ENCODE results near the gene CES3. TPM values are rescaled to one million over a fixed set of nuclear protein-coding genes. Genes with fewer than 3 reads are reported as not detected.

Gene CES3, protein sequence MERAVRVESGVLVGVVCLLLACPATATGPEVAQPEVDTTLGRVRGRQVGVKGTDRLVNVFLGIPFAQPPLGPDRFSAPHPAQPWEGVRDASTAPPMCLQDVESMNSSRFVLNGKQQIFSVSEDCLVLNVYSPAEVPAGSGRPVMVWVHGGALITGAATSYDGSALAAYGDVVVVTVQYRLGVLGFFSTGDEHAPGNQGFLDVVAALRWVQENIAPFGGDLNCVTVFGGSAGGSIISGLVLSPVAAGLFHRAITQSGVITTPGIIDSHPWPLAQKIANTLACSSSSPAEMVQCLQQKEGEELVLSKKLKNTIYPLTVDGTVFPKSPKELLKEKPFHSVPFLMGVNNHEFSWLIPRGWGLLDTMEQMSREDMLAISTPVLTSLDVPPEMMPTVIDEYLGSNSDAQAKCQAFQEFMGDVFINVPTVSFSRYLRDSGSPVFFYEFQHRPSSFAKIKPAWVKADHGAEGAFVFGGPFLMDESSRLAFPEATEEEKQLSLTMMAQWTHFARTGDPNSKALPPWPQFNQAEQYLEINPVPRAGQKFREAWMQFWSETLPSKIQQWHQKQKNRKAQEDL
- total RNA-seq (ENCODE audit: low replicate concordance), result under 0.01 and 0.38 TPM in 2 replicates

GRCh38 chr16:66961065-66961744, at the start of gene CES3:
Gene CES3 (plus strand): TSS chr16:66961266. CDS start chr16:66961308, 42 bp downstream.

DNA sequence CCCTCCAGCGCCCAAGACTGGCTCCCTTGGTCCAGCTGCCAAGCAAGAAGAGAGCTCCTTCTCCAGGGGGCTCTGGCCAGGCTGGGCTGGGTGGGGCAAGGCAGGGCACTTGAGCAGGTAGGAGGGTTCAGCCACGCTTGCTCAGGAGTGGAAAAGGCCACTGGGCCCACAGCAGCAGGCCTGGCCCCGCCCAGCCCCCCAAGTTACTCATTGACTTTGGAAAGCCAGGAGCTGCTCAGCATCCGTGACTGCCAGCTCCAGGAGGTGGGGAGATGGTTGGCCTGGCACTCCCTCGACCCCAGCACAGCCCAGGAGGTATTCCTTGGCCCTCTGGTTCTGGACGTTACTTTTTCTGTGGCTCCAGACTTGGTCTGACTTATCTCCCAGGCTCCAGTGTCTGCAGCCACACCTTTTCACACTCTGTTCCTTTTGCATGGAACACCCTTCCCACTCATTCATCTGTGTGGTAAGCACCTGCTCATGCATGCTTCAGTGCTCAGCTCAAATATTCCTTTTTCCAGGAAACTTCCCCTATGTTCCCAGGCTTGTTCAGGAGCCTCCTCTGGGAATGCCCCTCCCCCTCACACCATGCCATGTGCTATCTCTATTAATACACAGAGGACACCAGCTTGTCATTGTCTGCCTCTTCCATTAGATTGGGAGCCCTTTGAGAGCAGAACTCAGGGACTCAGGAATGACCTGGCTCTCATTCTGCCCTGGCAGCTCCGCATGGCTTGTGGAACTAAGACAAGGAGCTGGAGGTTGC, 42.1 kb upstream of the CES3 start, which contains the start of gene CDH16:
Gene CDH16 (minus strand): TSS at position 83 of the 766 bp plus-strand sequence. CDS start 820 bp downstream, outside the sequence.

DNA sequence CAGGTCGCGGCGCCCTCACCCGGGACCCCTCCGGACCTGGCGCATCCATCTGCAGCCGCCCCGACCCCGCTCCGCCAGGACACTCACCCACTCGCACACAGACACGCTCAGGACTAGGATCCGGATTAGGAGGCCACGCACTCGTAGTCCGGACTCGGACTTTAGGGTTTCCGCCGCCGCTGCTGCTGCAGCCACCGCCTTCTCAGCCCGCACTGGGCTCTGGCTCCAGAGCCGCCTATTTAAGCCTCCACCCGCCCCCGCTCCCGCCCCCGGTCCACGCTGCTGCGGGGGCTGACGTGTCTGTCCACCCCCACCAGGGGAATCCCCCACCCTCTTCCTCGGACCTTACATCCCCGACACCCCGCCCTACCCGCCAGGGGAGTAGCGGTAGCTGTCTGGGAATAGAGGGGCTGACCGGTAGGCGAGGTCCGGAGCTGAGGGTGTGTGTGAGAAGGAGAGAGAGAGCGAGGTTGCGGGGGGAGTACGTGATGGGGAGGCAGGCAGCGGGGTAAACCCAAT, 35.7 kb upstream of the CES3 start, which contains the start of gene RRAD:
Gene RRAD (minus strand): TSS at position 214 of the 519 bp plus-strand sequence. CDS start 356 bp downstream, outside the sequence.

GRCh38 chr16:66934138-66934838, 26.8 kb upstream of the CES3 start, which contains the start of gene CIAO2B:
Gene CIAO2B (minus strand): TSS chr16:66934402. CDS start chr16:66934364, 38 bp downstream.

DNA sequence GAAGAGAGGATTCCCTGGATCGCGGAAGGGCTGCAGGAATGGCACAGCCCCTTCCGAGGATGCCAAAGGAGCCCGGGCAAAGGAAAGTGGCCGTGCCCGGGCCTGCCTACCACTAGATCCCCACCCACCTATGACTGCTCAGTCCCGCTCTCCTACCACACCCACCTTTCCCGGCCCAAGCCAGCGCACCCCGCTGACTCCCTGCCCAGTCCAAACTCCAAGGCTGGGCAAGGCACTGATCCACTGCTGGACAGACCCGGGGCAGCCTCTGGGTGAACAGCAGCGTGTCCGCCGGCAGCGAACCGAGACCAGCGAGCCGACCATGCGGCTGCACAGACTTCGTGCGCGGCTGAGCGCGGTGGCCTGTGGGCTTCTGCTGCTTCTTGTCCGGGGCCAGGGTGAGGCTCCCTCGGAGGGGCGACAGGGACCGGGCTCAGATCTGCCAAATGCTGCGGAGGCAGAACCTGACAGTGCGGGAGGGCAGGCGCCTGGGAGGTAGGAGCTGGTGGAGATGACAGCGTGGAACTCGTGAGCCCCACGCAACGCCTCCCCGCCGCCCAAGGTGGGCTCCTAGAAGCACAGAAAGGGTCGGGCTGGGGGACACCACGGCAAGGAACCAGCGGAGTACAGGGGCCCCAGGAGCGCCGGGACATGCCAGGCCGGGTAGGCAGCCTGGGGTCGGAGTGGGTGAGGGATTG, 25.6 kb upstream of the CES3 start, which contains the start of gene CES2:
Gene CES2 (plus strand): TSS at position 203 of the 698 bp plus-strand sequence. CDS start 120 bp downstream, at position 323.

GRCh38 chr16:66988197-66988788, 27.2 kb downstream of the CES3 start, which contains the start of gene CES4A:
Gene CES4A (plus strand): TSS chr16:66988589. CDS start chr16:66988773, 184 bp downstream.

Other genes with a start within 250 kb of the CES3 start
- 63.7 and 175 TPM in 2 replicates for gene DYNC1LI2, start 209.7 kb upstream of the CES3 start, total RNA-seq (ENCODE audit: low replicate concordance)
- gene TERB1, start 159.7 kb upstream of the CES3 start, total RNA-seq (ENCODE audit: low replicate concordance), result 0.08 TPM in 1 of 2 replicates, not detected in the other
- 51.0 and 66.7 TPM in 2 replicates for gene NAE1, start 130.3 kb upstream of the CES3 start, total RNA-seq (ENCODE audit: low replicate concordance)
- not detected in 2 replicates for gene CA7, start 116.9 kb upstream of the CES3 start, total RNA-seq (ENCODE audit: low replicate concordance)
- gene PDP2, start 80.8 kb upstream of the CES3 start, total RNA-seq (ENCODE audit: low replicate concordance), result 5.4 and 6.5 TPM in 2 replicates
- under 0.01 TPM in 1 of 2 replicates, not detected in the other for gene CDH16, start 42.4 kb upstream of the CES3 start, total RNA-seq (ENCODE audit: low replicate concordance)
- 6.6 and 22.5 TPM in 2 replicates for gene RRAD, start 35.7 kb upstream of the CES3 start, total RNA-seq (ENCODE audit: low replicate concordance)
- gene CIAO2B, start 26.9 kb upstream of the CES3 start, total RNA-seq (ENCODE audit: low replicate concordance), result 244 and 278 TPM in 2 replicates
- 14.9 and 18.0 TPM in 2 replicates for gene CES2, start 25.8 kb upstream of the CES3 start, total RNA-seq (ENCODE audit: low replicate concordance)
- gene CES4A, start 27.3 kb downstream of the CES3 start, total RNA-seq (ENCODE audit: low replicate concordance), result 0.90 and 3.3 TPM in 2 replicates
- 92.9 and 108 TPM in 2 replicates for gene CBFB, start 67.9 kb downstream of the CES3 start, total RNA-seq (ENCODE audit: low replicate concordance)
- gene PHAF1, start 148.7 kb downstream of the CES3 start, total RNA-seq (ENCODE audit: low replicate concordance), result 9.6 and 12.0 TPM in 2 replicates
- 26.5 and 26.8 TPM in 2 replicates for gene B3GNT9, start 189.7 kb downstream of the CES3 start, total RNA-seq (ENCODE audit: low replicate concordance)
- 19.4 TPM in 2 replicates for gene TRADD, start 198.6 kb downstream of the CES3 start, total RNA-seq (ENCODE audit: low replicate concordance)
- gene FBXL8, start 198.7 kb downstream of the CES3 start, total RNA-seq (ENCODE audit: low replicate concordance), result 7.2 and 8.4 TPM in 2 replicates
- 2.9 and 31.7 TPM in 2 replicates for gene HSF4, start 203.5 kb downstream of the CES3 start, total RNA-seq (ENCODE audit: low replicate concordance)
- gene NOL3, start 209.3 kb downstream of the CES3 start, total RNA-seq (ENCODE audit: low replicate concordance), result 18.0 and 38.0 TPM in 2 replicates
- 12.7 and 20.0 TPM in 2 replicates for gene MATCAP1, start 222.7 kb downstream of the CES3 start, total RNA-seq (ENCODE audit: low replicate concordance)
- gene EXOC3L1, start 228.9 kb downstream of the CES3 start, total RNA-seq (ENCODE audit: low replicate concordance), result 0.47 TPM in 1 of 2 replicates, not detected in the other
- gene E2F4, start 230.9 kb downstream of the CES3 start, total RNA-seq (ENCODE audit: low replicate concordance), result 27.5 and 31.9 TPM in 2 replicates
- gene ELMO3, start 237.9 kb downstream of the CES3 start, total RNA-seq (ENCODE audit: low replicate concordance), result 0.12 and 0.45 TPM in 2 replicates

Data from smooth muscle cell of the coronary artery (primary cell).